Endometrium (tissue), 2 donors: Measurements from ENCODE around the gene CCDC187.
"Not testable (repeated sequence)": the region's sequence is repeated elsewhere in the genome, so short reads cannot be mapped to it uniquely, and the experiment has no call there.

Source experiments
- FAIRE-seq: peaks from 2 replicates; lab custom pipeline; 2012; peaks lifted over from hg19 to GRCh38; lab: Jason Lieb, UNC
- donor health status: control.
- donor health status: control.

CCDC187 gene

DNA sequence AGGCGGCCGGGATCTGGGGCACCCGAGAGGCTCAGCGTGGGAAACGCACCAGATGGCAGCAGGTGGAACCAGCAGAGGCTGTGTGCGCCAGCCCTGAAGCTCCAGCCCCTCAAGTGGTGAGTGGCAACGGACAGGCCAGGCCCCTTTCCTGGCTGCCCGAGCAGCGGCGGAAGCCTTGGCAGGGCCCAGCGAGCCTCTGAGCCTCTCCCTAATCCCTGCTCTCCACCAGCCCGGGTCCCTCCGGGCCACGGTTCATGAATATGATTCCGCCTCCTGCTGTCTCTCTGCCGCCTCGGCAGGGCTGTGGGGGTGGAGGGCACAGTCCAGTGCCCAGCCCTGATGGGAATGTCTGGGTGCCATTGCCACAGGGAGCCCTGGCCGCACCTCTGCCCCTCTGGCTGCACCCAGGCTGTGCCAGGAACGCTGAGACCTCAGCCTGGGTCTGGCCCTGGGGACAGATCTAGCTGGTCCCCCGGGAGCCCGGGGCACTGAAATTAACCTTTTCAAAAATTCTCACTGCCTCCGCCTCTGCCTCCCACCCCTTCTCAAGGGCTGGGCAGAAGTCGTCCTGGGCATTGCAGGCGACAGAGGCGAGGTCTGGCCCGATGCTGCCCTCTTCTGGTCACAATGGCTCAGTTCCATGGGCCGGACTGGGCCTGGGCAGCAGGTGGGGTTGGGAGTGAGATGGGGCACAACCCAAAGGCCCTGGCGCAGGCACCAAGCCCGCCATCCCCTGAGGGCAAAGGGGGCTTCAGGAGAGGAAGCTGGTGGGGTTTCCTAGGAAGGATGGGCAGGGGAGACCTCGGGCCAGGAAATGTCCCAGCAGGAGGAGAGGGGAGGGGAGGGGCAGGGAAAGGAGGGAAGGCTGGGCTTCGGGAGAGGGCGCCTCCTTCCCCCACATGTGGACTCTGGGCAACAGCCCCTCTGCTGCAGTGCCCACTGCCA lies 20.3 kb downstream of the CCDC187 start:
- FAIRE-seq = no peak

DNA sequence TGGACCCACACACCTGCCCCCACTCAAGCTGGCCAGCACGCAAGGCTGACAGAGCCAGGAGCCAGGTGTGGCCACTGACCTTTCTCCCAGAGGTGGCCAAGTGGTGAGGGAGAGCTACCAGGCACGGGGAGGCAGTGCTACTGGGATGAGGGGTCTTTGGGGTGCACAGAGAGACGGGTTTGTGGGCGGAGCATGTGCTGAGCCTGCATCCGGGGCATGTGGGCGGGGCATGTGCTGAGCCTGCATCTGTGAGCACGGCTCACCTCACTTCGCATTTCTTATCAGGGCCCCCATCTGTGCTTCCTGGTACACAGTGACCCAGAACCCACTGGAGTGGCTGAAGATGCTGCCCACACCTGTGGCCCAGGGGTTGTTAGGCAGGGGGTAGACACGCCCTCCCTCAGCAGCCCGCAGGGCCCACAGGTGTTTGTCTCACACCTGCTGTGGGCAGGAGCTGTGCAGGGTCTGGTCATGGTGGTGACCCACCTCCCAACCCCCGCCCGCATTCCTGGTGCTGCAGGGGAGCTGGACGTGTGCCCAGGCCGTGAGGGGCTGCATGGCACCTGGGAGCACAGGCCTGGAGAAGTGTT lies 21.5 kb downstream of the CCDC187 start:
- FAIRE-seq = no peak

DNA sequence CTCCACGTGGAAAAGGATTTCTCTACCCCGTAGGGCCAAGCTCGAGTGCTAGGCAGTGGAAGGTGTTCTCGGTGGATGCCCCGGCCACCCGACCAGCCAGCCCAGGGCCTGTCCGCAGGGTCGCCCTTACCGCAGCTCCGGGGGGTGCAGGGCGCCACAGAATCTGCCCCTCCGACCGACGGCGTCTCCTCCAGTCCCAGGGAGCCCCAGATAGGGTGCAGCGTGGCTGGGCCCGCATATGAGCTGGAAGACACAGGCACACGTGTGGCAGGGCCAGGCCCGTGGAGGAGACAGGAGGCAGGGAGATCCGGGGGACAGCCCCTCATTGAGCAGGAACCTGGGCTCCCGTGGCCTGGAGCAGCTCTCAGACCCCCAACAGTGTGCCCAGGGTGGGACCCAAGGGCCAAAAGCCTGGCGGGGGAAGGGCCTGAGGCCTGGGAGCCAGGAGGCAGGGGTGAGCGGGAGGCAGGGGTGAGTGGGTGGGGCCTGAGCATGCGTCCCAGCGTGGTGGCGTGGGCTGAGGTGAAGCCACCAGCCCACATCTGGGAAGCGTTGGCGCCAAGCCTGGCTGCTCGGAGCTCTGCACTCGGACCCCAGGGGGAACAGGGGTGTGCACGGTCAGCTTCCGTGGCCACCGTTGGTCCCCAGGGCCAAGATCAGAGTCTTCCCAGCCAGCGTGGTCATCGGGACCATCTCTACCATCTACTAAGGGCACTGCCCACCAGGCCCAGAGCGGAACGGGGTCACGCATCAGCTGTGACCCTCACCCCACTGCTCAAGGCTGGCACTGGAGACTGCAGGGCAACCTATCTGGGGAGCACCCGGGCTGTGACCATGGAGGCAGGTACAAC lies 22.2 kb downstream of the CCDC187 start:
- no peak for FAIRE-seq

DNA sequence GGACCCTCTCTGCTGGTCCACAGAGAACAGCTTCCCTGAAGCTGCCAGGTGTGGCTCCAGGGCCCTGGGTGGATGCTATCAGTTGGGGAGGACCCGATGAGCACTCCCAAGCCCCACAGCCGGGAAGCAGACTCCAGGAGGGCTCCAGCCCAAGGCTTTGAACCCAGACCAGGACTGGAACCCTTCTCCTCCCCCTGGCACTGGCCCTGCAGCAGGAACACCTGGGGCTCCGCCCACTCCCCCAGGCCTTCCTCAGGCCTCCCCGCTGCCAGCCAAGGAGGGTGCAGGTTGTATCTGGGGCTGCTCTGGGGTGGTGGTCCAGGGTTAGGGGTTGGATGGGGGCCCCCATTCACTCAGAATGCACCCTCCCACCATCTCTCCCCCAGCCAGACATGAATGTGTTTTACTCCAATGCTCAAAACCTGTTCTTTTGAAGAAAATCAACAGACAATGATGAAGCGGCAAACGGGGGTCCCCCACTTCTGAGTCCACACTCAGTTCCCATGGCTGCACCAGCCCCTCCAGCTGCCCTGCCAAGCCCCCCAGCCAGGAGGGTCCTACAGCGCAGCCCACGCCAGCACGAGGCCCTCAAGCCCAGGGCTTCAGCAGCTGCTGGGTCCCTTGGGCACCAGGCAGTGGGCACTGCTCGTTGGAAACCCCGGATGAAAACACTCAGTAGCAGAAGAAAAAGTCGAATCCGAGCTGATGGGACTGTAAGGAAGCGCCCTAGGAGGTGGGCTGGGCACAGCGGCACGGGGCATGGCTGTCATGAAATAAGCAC lies 23.2 kb downstream of the CCDC187 start:
- FAIRE-seq = no peak

DNA sequence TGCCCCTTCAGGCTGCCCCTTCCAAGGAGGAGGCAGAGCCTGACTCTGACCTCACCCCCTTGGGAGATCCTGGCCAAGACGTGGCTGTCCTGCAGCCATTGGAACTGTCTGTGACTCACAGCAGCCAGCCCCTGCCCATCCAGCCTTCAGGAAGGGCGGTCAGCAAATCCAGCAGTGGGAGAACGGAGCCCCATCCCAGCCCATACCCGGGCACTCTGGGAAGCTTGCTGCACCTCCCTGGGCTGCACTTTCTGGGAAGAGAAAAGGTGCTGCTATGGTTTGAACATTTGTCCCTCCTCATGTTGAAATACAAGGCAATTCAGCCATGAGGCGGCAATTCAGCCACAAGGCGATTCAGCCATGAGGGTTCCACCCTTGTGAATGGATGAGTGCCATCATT lies 24.4 kb downstream of the CCDC187 start:
- FAIRE-seq = no peak

DNA sequence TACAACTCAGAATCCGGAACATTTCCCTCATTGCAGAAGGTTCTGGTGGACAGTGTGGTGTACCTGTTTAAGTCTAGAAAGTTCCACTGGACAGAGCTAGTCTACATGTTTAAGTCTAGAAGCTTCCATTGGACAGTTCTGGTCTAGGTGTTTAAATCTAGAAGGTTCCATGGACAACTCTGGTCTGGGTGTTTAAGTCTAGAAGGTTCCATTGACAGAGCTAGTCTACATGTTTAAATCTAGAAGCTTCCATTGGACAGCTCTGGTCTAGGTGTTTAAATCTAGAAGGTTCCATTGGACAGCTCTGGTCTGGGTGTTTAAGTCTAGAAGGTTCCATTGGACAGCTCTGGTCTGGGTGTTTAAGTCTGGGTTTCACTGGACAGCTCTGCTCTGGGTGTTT lies 25.0 kb downstream of the CCDC187 start:
- no peak for FAIRE-seq

DNA sequence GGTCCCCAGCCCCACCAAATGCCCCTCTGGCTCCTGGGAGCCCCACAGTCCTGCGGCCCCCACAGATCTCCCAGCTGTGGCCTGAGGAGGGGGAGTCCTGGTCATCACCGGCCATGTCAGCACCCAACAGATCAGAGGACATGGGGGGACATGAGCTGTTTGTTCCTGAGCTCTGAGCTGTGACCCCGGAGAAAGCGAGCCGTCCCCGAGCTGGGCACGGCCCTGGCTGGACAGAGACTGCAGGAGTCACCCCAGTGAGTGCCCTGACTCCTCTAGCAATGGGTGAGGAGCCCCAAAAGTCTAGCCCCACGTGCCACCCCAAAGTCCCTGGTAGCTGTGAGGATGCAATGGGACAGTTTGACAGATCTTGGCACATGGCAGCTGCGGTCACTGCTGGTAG lies 25.7 kb downstream of the CCDC187 start:
- no peak for FAIRE-seq

DNA sequence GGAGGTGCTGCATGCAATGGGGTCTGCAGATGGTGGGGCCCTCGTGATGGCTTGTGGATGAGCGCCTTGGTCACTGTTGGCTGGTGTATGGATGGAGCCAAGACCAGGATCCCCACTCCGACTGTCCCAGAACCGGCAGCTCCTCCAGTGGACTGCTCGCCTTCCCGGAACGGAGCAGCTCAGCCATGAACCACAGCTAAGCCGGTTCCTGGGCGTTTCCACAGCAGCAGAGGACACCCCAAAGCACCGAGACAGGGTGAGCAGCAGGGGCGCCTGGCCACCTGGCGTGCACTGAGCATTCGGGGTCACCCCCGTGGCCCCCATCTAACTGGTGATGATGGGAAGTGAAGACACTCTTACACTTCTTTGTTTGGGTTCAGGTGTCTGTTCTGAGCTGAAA lies 26.1 kb downstream of the CCDC187 start:
- FAIRE-seq = no peak

DNA sequence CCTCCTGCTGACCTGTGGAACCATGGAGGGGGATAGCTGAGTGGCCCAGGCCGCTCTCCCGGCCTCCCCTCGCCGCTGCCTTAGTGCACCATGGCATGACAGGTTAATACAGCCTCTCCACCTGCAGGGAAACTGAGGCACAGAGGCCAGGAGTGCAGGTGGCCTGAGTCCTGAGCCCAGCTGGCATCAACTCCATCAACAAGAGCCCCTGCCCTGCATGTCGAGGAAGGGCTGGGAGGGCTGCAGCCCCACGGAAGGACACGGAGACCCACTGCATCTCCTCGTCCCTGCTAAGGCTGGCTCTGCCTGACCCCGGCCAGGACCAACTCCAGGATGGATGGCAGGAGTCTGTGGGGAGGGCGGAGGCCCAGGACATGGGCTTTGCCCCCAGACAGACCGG lies 27.2 kb downstream of the CCDC187 start:
- FAIRE-seq = no peak

DNA sequence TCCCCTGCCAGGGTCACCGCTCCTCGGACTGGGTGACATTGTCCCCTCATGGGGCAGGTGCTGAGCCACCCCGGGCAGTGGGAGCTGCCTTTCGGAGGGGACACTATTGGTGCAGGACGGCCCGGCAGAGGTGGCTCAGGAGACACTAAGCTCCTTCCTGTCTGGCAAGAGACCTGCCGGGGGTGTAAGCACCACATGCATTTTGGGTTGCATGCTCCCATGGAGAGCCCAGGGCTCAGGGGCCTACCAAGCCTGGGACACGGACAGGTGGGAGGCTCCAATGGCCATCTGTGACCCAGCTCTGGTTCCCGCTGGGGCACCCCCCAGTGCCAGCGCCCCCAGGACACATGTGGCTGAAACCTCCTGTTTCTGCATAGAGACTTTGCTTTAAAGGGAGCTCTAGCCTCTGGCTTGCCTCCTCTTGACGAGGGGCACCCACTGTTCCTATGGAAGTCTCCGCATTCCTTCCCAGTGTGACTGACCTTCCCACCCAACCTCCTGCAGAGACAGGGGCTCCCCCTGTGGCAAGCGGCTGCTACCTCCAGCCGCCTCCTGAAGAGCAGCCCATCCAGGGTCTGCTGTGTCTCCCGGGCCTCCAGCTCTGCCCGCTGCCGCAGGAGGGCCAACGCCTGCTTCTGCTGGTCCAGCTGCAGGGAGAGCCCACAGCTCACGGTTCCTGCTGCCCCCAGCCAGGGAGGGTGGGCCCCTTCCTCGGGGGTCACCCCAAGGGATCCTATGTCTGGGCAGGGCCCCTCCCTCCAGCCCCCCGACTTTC lies 28.1 kb downstream of the CCDC187 start:
- FAIRE-seq = no peak

DNA sequence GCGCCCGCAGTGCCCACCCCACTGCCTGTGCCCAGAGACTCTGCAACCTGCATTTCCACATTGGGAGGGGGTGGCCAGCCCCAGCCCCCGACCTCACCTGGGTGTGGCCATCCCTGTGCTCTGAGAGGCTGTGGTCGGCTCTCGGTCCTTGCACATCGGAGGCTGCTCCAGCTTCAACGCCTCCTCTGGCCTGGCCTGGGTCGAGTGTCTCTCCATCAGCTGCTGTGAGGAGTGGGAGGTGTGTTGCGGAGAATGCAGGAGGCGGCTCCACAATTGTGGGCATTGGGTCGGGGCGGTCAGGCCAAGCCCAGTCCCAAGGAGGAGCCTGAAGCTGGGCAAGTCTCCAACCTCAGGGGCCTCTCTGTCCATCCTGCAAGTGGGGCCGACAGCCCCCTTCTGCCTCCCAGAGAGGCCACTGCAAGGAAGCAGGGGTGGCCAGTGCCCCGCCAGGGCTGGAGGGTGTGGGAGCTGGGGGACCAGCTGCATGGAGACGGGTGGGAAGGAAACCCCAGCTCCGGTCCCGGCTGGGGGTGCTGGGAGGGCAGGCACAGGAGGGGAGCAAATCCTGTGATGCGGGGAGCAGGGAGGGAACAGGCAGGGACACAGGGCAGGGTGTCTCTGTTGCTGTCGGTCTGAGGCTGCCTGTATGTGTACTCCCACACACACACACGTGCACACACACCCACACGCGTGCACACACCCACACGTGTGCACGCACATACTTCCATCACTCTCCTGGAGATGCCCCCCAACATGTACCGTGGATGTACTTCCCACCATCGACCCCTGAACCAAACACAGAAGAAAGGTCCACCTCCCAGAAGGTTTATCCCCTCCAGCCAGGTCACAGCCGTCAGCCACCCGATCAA lies 28.9 kb downstream of the CCDC187 start:
- FAIRE-seq = no peak

DNA sequence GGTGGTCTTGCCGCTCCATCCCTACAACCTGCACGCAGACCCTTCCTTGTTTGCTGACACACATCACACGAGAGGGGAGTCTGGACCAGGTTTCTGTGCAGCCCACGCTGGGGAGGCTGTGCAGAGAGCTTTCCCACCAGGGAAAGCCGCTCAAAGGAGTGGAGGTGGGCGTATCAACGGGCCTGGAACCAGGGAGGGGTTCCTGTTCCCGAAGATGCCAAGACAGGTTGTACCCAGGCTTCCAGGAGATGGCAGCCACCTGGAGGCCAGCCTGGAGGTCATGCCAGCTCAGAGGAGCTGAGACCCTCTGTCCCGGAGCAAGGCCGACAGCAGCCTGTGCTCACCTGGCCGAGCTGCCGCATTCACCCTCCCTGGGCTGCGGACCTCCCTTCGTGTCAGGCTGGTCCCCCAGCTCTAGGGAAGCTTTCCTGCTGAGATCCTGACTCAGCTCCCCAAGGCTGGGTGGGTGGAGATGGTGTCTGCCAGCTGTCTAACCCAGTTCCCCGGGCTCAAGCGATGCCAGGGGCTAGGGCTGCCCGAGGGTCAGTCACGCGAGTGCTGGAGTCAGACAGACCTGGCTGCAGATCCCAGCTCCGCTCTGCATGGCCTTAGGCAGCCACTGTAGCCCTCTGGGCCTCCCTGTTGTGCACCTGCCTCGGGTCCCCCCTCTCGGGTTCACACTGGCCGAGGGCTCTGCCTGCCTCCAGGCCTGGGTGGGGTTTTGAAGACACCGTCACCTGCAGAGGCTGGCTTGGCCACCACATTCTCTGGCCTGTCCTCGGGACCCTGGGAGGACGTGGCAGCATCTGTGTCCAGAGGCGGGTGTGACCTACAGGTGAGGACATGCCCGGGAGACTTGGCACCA lies 29.7 kb downstream of the CCDC187 start:
- FAIRE-seq = no peak

DNA sequence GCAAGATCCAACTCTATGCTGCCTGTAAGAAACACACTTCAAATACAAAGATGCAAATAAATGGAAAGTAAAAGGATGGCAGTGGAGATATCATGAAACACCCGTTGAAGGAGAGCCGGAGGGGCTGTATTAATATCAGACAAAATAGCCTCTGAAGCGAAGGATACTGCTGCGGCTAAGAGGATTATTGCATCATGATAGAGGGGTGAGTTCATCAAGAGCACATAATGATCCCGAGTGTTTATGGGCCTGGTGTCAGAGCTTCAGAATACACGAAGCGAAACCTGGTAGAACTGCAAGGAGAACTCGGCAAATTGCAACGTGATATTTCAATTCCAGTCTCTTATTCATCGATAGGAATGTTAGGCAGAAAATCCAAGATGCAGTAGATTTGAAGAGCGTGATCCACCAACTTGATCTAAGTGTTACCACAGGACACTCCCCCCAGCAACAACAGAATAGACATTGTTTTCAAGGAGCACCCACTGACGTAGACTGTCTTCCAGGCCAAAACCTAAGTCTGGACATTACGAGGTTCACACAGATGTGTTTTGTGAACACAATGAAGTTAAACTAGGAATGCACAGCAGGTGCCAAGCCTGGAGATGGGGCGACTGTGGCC lies 30.5 kb downstream of the CCDC187 start:
- no peak for FAIRE-seq

DNA sequence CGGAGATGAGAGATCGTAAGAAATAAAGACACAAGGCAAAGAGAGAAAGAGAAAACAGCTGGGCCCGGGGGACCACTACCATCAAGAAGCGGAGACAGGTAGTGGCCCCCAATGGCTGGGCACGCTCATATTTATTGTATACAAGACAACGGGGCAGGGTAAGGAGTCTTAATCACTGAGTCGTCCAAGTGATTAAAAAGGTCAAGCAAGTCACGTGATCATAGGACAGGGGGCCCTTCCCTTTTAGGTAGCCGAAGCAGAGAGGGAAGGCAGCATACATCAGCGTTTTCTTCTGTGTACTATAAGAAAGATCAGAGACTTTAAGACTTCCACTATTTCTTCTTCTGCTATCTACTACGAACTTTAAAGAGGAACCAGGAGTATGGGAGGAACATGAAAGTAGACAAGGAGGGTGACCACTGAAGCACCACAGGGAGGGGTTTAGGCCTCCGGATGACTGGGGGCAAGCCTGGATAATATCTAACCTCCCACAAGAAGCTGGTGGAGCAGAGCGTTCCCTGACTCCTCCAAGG lies 33.7 kb downstream of the CCDC187 start:
- FAIRE-seq = no peak

DNA sequence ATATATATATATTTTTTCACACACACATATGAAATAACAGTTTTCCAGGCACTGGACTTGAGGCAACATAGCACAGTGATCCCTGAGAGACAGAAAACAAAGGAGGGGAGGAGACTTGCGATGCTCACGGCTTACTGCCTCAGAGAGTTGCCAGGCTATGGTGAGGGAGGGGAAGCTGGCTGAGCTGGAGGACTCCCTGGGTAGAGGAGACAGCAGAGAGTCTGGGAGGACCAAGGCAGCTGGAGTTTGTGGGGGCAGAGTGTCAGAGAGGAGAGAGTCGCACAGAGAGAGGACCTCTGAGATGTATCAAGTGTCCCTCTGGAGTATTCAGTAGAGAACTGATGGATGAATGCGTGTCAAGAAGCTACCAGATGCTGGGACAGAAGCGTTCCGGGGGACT lies 35.2 kb downstream of the CCDC187 start:
- FAIRE-seq = no peak

DNA sequence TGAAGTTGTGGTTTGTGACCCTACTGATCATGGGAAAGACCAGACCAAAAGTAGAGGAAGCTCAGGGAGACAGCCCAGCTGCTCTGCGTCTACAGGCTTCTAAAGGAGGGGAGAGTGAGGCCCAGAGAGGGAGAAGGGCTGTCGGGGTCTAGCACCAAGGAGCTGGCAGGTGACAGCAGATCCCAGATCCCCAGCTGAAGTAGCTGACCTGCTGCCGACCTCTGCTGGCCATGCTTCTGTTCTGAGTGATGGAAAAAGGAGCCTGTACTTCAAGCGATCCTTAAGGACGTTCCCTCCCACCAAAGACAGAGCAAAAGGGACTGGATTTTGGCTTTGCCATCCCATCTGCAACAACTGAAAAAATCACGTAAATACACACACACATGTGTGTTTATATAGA lies 35.6 kb downstream of the CCDC187 start:
- FAIRE-seq = no peak

DNA sequence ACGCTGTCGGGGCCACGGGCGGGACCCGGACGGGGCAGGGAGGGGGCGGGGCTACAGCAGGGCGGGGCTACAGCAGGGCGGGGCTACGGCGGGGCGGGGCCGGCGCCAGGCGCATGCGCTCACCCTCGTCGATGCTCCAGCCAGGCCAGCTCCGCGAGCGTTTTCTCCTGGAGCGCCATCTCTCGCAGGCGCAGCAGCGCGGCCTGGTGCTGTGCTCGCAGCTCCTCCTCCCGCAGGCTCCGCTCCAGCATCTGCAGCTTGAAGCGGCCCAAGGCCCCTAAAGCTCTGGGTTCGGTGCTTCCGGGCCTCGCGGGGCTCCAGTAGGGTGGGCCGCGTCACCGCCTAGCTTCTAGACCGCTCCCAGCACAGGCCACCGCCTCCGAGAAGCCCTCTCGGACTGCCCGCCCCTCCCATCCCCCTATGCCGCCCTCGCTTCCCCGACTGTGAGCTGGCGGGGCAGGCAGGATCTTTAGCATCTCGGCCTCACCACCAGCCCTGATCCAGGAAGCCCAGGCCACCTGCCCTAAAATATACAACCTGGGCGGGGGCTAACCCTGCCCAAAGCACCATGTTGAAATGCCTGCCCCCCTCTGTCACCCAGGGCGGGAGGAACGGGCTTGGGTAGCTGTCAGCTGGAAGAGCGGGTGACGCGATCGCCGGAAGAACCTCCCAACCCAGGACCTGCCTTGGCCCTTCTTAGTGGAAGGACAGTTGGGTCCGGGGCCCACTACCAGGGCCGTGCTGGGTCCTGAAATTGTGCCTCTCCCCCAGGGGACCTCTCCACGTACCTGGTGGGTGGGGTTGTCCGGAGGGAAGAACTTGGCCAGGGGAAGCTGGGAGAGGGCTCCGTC lies 36.4 kb downstream of the CCDC187 start:
- no peak for FAIRE-seq

DNA sequence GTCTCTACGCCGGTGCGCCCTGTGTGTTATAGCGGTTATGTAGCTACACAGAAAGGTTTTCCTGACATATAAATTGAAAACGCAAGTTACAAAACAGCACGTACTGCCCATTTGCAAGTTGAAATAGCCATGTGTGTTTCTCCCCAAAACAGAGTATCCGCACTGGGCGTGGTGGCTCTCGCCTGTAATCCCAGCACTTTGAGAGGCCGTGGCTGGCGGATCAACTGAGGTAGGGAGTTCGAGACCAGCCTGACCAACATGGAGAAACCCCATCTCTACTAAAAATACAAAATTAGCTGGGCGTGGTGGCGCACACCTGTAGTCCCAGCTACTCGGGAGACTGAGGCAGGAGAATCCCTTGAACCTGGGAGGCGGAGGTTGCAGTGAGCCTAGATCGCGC lies 37.3 kb downstream of the CCDC187 start:
- FAIRE-seq = not testable (repeated sequence)
